ENCODE results near the gene ZNF709.
"Not testable (repeated sequence)": the region's sequence is repeated elsewhere in the genome, so short reads cannot be mapped to it uniquely, and the experiment has no call there.

DNA sequence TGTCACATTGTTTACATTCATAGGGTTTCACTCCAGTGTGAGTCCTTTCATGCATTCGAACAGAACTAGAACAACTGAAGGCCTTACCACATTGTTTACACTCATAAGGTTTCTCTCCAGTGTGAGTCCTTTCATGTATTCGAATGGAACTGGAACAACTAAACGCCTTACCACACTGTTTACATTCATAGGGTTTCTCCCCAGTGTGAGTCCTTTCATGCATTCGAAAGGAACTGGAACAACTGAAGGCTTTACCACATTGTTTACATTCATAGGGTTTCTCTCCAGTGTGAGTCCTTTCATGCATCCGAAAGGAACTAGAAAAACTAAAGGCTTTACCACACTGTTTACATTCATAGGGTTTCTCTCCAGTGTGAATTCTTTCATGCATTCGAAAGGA lies 20.5 kb downstream of the ZNF709 start:
- TF ChIP-seq EZH2 (optimal IDR thresholded peaks at IDR 0.05; ENCODE audit: low read depth, low read length); EZH2phosphoT487 (IDR thresholded peaks at IDR 0.05; ENCODE audit: low read length): not testable (repeated sequence)
- TF ChIP-seq, protein P1, sequence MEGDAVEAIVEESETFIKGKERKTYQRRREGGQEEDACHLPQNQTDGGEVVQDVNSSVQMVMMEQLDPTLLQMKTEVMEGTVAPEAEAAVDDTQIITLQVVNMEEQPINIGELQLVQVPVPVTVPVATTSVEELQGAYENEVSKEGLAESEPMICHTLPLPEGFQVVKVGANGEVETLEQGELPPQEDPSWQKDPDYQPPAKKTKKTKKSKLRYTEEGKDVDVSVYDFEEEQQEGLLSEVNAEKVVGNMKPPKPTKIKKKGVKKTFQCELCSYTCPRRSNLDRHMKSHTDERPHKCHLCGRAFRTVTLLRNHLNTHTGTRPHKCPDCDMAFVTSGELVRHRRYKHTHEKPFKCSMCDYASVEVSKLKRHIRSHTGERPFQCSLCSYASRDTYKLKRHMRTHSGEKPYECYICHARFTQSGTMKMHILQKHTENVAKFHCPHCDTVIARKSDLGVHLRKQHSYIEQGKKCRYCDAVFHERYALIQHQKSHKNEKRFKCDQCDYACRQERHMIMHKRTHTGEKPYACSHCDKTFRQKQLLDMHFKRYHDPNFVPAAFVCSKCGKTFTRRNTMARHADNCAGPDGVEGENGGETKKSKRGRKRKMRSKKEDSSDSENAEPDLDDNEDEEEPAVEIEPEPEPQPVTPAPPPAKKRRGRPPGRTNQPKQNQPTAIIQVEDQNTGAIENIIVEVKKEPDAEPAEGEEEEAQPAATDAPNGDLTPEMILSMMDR (IDR thresholded peaks at IDR 0.05; ENCODE audit: low read length), result not testable (repeated sequence)

All from MM.1S (cell line).